HG03280 (cell line): ENCODE results near the gene RBM20.

Source experiments
- ATAC-seq: cut with Tn5 transposase; IDR thresholded peaks from one replicate; pipeline ENCODE4 v1.9.1; 2021; ENCODE audit warnings: mild to moderate bottlenecking, moderate library complexity; ENCODE audit not compliant: unreplicated experiment

Gene RBM20

GRCh38 chr10:110885932-110886674, 242.0 kb downstream of the RBM20 start:
- ATAC-seq = no peak

GRCh38 chr10:110887560-110887959, 243.4 kb downstream of the RBM20 start:
- no peak for ATAC-seq
